Thyroid gland (tissue), 4 donors: ENCODE data around the gene ITGBL1.

Experiments used
- CTCF ChIP-seq, 6 experiments: fragments of 200-600 bp in 3 of 6; fragments of 450-650 bp in 3 of 6; sonication (generic) in 3 of 6; IDR thresholded peaks; one replicate each; pipeline ENCODE4 v1.5.1; 2016 to 2019; ENCODE audit warnings: antibody characterized with exemption in 6 of 6, mild to moderate bottlenecking in 2 of 6, inconsistent platforms in 1 of 6, moderate library complexity in 1 of 6
- POLR2A ChIP-seq, 2 donors: fragments of 450-650 bp; IDR thresholded peaks; one replicate each; pipeline ENCODE4 v1.6.1; 2017; ENCODE audit warnings: antibody characterized with exemption in 2 of 2, mild to moderate bottlenecking in 2 of 2, moderate library complexity in 1 of 2

GRCh38 chr13:101475536-101475935 lies 23.1 kb downstream of the ITGBL1 start:
- TF ChIP-seq CTCF (IDR thresholded peaks at IDR 0.05) (no peak), POLR2A (IDR thresholded peaks at IDR 0.05) (no peak)
